ENCODE results near the gene HCN4.

Gene HCN4
- total RNA-seq = 0 to 3.0 (median 0) reads per million in 17 experiments

- DNase-seq = no peak
These were observed at the start of gene HCN4 for GRCh38 chr15:73368301-73369136. TSS of gene HCN4 (minus strand) at chr15:73368958. CDS start at chr15:73368270, 688 bp downstream.

DNA sequence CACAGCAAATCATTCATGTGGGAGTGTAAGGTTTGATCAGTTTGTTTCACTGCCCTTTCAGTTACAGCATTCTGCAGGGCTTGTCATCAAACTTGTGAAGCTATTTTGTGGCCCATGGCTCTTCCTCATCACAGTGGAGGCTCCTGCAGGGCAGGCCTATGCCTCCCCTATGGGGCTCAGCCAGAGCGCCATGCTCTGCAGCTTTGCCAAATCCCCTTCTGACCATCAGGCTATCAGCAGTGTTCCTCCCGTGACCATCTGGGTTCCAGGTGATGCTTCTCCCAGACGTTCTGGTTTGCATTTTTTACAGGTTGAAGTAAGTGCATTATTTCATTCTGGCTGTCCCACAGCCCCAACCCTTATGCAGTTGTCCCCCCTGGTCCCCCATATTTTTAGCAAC lies 46.1 kb upstream of the HCN4 start:
- no peak for DNase-seq

DNA sequence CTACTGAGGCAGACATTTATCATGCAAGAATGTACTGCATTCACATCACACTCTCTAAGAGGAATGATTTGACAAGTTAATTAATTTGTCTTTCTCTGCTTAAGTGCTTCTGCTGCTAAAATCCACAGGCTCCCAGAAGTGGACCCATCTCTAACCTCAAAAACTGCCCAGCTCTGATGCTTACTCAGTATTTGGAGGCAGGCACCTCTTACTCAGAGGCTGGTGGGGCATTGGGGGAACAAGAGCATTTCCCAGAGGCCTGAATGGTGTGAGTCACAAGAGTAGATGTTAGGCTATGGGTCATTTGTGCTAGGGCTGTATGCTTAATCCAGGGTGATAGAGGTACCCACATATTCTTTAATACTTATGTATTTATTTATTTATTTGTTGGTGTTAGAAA lies 34.4 kb upstream of the HCN4 start:
- DNase-seq = peak in 2 of 4 experiments; percentile 12 to 26

DNA sequence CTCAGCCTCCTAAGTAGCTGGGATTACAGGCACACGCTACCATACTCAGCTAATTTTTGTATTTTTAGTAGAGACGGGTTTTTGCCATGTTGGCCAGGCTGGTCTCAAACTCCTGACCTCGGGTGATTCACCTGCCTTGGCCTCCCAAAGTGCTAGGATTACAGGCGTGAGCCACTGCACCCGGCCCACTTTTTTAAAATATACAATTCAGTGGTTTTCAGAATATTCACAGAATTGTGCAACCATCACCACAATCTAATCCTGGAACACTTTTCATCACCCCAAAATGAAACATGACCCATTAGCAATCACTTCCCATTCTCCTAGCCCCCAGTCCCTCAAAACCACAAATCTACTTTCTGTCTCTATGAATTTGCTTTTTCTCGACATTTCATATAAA lies 31.5 kb upstream of the HCN4 start:
- DNase-seq = peak in 3 of 4 experiments; percentile 10 to 37 (median 36)

GRCh38 chr15:73398861-73399260 lies 30.1 kb upstream of the HCN4 start:
- peak in 2 of 4 experiments; percentile 7 to 21 for DNase-seq

GRCh38 chr15:73397461-73397860 lies 28.7 kb upstream of the HCN4 start:
- no peak for DNase-seq

GRCh38 chr15:73395671-73396070 lies 26.9 kb upstream of the HCN4 start:
- no peak for DNase-seq

- no peak for DNase-seq
These were observed 26.0 kb upstream of the HCN4 start for GRCh38 chr15:73394782-73395181.

GRCh38 chr15:73393336-73393735 lies 24.6 kb upstream of the HCN4 start:
- no peak for DNase-seq

GRCh38 chr15:73392025-73392424 lies 23.3 kb upstream of the HCN4 start:
- no peak for DNase-seq

DNA sequence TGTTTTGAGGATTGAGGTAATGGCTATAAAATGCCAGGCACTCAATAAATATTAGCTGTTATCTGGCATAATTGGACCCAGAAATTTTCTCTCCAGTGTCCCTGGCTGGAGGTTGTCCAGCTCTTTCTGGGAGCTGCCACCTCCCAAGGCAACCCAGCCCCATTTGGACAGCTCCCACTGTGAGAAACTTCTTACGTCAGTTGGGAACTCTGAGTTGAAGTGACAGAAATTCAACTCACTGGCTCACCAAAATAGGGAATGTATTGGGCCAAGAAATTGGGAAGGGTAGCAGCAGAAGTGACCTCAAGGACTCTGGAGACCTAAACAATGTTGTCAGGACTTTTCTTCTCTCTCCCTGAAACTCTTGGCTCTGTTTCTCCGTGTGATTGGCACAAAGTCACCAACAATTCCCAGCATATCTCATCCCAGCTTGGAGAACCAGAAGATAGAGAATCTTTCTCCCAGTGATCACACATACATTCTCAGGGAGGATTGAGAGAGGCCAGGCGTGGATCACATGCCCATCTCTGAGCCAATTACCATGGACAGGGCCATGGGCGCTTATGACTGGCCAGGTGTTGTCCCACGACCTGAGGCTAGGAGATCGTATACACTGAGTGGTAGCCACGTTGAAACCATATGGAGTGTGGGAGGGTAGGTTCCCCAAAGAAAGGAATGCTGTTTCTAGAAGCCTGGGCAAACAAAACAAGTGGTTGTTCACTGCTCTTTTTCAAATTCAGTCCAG lies 22.5 kb upstream of the HCN4 start:
- DNase-seq = no peak

GRCh38 chr15:73389971-73390544 lies 21.3 kb upstream of the HCN4 start:
- DNase-seq = no peak

DNA sequence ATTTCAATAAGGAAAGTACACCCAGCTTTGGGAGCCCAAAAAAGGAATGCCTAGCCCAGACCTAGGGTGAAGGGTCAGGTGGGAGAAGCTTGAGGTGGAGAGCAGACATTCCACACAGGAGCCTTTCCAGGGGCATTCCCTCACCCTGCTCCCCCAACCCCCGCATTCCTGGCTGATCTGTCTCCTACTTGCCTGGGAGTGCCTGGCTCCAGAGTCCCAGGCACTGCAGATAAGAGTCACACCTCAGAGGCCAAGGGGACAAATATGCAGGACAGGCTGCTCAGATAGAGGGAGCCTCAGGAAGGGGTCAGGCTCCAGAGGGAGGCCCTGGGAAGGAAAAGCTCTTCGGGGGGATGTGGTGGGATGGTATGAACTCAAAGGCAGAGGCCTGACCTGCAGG lies 20.8 kb upstream of the HCN4 start:
- no peak for DNase-seq

- DNase-seq = no peak
These were observed 19.6 kb upstream of the HCN4 start for GRCh38 chr15:73388256-73388781.

DNA sequence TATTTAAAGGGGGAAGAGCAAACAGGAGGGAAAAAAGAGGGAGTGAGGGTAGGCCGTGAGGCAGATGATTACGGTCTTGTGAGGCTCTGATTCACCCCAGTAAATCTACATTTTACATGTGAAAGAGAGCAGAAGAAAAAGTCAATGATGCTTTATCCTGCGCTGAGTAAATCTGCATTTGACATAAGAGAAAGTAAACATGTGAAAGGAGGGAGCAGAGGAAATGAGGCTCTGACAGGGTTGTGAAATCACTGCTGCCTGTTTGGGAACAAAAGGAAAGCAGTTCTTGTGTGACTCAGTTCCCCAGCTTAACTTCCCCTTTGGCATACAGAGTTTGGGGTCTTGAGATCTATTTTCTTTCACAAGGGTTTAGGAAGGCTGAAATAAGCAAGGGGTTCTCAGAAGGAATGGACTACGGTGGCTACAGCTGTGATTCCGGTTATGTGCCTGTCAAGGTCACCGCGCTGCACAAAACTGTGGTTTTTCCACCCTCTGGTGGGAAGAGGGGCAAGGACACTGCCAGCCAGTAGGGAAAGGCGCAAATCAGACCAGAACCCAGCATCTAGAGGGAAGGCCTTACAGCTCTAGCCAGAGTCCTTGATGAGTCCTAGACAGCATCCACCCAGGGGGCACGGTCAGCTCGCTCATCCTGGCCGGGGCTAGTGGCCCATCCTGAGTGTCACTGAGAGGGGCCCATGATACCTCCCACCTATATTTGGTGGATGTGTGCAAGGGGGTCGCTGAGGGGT lies 18.9 kb upstream of the HCN4 start:
- peak in 2 of 4 experiments; percentile 17 to 28 for DNase-seq

GRCh38 chr15:73386886-73387506 lies 18.2 kb upstream of the HCN4 start:
- no peak for DNase-seq

- no peak for DNase-seq
These were observed 17.5 kb upstream of the HCN4 start for GRCh38 chr15:73386238-73386637.

GRCh38 chr15:73385205-73385604 lies 16.4 kb upstream of the HCN4 start:
- no peak for DNase-seq

GRCh38 chr15:73383310-73384189 lies 14.8 kb upstream of the HCN4 start:
- no peak for DNase-seq

GRCh38 chr15:73382115-73382514 lies 13.4 kb upstream of the HCN4 start:
- DNase-seq = no peak

DNA sequence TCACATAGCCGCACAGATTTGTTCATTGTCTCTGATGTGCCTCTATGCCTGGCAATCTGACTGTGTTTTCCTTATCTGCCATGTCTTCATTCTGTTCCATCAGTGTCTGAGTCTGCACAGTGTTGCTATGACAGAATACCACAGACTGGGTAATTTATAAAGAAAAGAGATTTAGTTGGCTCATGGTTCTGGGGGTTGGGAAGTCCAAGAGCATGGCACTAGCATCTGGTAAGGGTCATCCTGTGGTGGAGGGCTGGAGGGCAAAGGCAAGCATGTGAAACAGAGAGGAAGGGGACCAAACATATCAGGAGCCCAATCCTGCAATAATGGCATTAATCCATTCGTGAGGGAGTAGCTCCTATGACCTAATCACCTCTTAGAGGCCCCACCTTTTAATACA lies 11.9 kb upstream of the HCN4 start:
- DNase-seq = no peak

All from suppressor macrophage (primary cell).